HG03159 (cell line): ENCODE results near the gene PLA2G4B.

Experiments
- ATAC-seq: cut with Tn5 transposase; IDR thresholded peaks from one replicate; pipeline ENCODE4 v1.9.1; 2021; ENCODE audit warnings: mild to moderate bottlenecking, moderate library complexity; ENCODE audit not compliant: unreplicated experiment

Gene PLA2G4B

DNA sequence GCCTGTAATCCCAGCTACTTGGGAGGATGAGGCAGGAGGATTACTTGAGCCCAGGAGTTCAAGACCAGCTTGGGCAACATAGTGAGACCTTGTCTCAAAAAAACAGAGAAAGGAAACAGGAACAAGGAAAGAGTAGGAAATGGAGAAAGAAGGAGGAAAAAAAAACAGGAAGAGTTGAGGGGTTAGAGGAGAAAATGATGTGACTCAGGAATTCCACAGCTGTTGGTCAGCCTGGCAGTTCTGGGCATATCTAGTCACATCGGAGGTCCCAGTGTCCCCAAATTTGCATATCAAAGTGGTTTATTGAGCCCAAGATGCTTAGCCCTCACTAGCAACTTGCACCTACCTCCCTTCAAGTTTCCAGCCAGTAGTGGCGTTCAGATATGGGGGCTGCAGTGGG is 29.5 kb upstream of the PLA2G4B start:
- no peak for ATAC-seq

DNA sequence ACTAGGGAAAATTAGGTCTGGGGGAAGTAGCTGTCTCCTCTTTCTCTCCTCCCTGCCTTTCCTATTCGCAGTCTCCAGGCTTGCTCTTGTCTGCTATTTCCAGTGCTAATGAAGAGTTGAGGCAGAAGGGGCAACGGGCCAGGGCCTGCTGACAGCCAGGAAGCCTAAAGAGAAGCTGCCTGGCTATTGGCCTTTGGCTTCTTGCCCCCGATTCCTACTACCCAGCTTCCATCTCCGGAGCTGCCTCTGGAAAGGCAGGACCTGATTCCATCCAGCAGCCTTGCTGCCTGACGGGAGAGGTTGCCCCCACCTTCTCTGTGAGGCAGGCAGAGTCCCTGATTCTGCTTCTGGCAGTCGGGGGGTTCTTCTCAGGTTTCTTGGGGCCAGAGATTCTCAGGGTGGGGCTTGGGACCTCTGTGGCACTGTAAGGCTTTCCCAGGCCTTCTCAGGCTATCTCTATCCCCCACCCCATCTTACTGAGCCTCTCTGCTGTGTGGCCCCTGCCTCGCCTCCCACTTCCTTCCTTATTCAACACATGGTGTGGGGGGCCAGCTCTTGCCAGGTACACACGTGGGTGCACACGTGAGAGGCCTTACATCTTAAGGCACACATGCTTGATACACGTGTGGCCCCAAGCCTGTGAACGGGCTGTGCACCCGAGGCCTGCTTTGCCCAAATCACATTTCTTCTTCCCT is 29.0 kb upstream of the PLA2G4B start:
- ATAC-seq: no peak

DNA sequence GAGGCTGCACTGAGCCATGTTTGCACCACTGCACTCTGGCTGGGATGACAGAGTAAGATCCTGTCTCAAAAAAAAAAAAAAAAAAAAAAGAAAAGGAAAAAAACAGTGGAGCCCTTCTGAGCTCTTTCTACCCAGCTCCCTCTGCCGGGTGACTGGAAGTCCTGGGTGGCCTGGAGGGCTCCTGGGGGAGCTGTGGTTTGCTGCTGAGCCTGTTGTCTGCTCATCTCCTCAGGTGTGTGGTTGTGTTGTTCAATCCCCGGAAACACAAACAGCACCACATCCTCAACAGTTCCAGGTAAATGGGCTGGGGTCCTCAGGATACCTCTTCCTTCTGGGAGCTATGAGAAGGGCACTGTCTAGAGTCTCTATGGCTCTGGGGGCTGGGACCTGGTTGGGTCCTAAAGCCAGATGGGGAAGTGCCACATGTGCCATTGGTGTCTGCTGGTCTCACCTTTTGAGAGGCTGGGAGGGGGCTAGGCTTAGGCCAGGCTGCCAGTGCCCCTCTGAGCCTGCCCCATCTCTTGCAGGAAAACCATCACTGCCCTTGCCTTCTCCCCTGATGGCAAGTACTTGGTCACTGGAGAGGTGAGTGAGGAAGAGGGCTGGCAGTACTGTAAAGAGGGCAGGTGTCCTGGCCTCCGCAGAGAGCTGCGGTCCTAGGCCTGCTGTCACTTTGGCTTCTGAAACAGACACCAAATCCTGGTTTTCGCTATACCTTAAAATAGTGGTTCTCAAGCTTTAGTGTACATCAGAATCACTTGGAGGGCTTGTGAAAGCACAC is 27.8 kb upstream of the PLA2G4B start:
- ATAC-seq: no peak

DNA sequence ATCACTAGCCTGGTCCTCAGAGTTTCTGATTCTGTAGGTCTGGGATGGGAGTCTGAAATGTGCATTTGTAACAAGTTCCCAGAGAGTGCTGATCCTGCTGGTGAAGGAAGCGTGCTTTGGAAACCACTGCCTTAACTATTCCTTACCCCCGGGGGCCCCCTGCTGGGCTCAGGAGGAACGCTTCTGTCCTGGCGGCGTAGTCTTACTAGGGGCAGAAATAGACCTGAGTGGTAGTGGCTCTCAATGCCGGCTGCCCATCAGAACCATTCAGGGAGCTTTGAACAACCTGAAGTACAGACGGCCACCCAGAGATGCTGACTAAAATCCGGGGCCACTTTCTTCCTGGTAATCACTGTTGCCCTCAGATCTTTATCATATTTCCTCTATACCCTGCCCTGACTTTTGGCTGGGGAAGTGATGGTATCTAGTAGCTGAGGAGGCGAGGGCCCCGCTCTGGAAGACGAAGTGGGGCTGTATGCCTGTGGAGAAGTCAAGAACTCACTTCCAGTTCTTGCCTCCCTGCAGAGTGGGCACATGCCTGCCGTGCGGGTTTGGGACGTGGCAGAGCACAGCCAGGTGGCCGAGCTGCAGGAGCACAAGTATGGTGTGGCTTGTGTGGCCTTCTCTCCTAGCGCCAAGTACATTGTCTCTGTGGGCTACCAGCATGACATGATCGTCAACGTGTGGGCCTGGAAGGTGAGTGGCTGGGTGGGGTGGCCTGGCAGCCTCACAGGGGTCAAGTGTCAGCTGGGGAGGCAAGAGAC is 27.0 kb upstream of the PLA2G4B start:
- ATAC-seq: peak; percentile 60

DNA sequence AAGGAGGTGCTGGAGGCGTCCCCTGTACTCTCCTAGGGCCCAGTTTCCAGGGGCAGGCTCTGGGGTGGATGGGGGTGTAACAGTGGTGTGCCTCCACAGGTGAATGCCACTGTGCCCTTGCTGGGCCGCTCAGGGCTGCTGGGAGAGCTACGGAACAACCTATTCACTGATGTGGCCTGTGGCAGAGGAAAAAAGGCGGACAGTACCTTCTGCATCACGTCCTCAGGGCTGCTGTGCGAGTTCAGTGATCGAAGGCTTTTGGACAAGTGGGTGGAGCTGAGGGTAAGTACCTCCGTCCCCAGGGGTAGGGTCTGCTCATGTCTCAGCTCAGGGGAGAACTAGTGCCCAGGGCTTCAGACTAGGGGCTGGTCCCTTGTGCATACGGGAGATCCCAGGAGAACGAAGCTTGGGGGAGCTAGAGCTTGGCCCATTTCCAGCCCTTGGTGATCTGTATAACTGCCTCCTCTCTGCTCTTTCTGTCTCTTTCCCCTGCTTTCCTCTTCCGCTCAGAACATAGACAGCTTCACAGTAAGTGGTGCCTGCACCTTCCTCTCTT is 25.7 kb upstream of the PLA2G4B start:
- ATAC-seq: no peak

DNA sequence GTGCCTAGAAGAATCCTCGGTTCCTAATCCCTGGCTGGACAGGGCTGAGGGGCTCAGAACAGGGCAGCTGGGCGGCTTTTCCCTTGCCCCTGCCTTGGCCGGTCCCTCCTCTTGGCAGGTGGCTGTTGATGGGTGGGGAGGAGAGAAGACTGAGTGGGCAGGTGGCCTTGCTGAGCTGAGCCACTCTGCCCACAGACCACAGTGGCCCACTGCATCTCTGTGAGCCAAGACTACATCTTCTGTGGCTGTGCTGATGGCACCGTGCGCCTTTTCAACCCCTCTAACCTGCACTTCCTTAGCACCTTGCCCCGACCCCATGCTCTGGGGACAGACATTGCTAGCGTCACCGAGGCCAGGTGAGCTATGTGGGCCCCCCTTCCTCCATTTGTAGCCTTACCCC is 25.2 kb upstream of the PLA2G4B start:
- no peak for ATAC-seq

DNA sequence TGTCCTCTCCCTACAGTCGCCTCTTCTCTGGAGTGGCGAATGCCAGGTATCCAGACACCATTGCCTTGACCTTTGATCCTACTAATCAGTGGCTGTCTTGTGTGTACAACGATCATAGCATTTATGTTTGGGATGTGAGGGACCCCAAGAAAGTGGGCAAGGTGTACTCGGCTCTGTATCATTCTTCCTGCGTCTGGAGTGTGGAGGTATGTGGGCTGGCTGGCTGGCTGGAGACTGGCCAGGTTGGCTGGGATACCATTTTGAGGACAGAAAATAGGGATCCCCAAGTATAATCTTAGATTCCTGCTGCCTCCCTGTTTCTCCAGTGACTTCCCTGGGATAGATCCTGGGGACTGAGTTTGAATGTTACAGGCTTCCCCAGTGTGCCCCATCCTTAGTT is 24.1 kb upstream of the PLA2G4B start:
- ATAC-seq: no peak

DNA sequence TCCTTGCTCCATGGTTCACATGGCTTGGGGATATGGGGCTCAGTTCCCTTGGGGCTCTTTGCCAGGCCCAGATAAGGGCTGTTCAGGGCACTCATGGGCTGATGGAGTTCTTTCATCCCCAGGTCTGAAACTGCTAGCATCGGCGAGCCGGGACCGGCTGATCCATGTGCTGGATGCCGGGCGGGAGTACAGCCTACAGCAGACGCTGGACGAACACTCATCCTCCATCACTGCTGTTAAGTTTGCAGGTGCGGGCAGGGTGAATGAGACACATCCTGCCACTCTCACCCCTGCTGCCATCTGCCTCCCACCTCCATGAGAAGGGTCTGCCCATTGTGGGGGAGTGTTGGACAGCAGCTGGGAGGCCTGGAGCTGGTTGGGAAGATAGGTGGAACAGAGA is 21.9 kb upstream of the PLA2G4B start:
- ATAC-seq: no peak

DNA sequence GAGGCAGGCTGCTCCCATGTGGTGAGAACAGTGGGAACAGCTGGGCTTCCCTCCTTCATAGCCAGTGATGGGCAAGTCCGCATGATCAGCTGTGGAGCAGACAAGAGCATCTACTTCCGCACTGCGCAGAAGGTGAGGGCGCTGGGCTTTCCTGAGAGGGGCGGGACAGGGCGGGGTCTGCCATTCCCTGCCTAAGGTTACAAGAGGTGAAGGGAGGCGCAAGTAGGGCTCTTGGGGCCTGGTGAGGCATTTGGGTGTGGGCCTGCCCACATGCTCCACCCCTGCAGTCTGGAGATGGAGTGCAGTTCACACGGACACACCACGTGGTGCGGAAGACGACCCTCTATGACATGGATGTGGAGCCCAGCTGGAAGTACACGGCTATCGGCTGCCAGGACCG is 21.3 kb upstream of the PLA2G4B start:
- ATAC-seq: no peak

DNA sequence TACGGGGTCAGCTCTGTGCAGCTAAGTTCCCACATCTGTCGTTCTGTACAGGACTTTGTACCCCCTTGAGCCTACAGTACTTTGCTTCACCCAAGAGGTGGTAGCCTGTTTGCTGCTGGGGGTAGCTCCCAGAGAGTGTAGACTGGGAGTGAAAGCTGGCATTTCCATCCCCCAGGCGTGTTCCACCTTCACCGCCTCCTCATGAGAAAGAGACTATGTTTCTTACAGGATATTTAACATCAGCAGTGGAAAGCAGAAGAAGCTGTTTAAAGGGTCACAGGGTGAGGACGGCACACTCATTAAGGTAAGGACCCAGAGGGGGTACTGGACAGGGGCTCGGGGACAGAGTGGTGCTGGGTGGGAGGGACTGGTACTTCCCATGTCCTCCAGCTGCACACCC is 20.9 kb upstream of the PLA2G4B start:
- no peak for ATAC-seq

DNA sequence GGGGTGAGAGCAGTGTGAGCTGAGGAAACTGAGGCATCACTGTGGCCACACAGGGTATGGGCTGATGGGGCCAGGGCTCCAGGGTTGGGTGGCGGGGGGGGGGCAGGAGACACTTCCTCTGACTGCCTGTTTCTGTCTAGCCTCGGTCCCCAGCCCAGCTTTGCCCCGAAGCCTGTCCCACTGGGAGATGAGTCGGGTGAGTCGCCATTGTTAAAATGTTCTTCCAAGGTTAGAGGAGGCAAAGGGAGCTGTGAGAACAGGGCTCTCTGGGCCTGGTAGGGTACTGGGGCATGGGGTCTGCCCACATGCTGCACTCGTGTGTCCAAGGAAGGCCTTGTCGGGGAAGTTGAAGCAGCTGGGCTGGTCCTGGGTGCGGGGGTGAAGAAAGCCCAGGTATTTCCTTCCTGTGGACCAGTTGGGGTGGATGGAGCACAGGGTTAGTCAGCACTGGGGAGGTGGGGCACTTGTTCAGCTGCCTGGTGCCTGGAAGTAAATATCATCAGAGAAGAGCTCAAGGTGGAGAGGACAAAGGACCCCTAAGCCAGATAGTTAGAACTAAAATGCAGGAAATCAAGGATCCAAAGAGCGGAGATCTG is 19.1 kb upstream of the PLA2G4B start:
- no peak for ATAC-seq

DNA sequence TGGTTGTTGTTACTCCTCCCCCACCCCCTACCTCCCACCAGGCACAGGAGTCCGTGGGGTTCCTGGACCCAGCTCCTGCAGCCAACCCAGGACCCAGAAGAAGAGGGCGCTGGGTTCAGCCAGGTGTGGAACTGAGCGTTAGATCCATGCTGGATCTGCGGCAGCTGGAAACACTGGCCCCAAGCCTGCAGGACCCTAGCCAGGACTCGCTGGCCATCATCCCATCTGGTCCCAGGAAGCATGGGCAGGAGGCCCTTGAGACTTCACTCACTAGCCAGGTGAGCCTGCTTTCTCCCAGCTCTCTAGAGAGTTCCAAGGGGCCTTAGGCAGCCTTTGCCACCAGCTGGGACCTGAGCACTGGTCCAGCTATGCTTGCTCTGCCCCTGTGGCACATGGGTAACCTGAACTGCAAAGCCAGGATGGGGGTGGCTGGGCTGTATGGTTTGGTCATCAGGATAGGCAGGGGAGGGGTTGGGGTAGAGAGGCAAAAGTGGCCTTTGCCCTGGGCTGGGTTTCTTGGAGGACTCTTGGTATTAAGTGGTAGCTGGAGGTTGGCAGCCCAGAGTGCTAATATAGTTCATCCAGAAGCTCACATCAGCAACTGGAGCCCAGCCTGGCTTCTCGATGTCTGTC is 17.7 kb upstream of the PLA2G4B start:
- no peak for ATAC-seq

DNA sequence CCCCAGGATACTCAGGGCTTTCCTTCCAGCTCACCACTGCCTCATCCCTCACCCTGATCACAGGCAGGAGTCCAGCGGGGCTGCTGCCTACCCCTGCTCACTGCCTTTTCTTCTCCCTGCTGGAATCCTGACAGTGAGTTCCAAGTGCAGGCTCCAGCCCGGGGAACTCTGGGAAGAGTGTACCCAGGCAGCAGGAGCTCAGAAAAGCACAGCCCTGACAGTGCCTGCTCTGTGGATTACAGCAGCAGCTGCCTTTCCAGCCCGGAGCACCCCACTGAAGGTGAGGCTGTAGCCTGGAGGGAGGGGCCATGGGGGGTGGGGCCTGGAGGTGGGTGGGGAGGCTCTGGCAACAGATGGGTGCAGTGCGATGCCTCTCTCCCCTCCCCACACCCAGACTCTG is 16.8 kb upstream of the PLA2G4B start:
- no peak for ATAC-seq

DNA sequence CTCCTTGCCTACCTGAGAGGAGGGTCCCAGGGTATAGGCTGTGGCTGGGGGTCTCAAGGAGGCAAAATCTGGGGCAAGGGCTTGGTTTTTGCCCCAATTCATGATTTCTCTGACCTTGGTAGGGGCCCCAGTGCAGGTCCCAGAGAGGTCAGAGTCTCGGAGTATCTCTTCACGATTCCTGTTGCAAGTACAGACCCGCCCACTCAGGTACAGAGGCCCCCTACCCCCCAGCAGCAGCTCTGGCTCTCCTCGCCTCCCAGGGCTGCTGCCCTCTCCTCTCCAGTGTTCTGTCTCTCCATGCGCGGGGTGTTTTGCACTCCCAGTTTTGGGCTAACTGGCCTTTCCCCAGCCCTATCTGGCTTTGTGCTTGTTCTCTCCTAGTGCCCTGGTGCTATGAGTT is 16.2 kb upstream of the PLA2G4B start:
- no peak for ATAC-seq

DNA sequence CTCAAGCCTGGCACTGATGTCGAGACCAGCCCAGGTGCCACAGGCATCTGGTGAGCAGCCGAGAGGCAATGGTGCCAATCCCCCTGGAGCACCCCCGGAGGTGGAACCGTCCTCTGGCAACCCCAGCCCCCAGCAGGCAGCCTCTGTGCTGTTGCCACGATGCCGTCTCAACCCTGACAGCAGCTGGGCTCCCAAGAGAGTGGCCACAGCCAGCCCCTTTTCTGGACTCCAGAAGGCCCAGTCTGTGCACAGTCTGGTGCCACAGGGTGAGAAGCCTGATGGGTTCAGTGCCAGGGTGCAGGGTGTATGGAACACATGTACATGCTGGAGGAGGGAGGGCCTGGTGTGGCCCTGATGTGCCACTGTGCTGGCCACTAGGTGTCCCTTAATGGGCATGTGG is 15.7 kb upstream of the PLA2G4B start:
- ATAC-seq: no peak

DNA sequence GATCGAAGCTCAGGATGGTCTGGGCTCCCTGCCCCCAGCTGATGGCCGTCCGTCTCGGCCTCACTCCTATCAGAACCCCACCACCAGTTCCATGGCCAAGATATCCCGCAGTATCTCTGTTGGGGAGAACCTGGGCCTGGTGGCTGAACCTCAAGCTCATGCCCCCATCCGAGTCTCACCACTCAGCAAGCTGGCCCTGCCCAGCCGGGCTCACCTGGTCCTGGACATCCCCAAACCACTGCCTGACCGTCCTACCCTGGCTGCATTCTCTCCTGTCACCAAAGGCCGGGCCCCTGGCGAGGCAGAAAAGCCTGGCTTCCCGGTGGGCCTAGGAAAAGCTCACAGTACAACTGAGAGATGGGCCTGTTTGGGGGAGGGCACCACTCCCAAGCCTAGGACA is 15.1 kb upstream of the PLA2G4B start:
- ATAC-seq: no peak

DNA sequence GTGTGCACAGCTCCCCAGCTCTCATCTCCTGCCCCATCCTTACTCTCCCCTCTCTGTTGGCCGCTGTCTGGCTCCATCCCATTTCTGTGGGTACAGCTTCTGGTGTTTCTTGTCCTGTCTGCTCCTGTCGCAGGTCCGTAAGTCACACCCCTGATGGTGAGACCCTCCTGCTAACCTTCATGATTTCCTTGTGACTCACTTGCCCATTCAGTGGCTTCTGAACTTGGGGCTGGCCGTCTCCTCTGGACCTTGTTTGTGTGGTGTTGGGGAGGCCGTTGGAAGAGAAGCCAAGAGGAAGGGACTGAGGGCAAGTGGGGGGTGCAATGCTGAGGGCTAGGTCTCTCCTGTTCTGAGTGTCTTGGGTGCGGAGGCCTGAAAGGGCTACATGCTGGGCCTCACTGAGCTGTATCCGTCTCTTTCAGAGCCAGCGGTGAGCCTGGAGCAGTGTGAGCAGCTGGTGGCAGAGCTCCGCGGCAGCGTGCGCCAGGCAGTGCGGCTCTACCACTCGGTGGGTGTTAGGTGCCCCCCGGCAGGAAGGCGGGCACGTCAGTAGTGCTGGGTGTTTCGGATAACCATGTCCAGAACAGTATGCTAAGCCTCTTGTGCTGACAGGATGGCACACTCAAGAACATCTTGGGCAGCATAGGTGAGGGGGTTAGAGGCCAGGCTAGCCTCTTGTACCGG is 14.4 kb upstream of the PLA2G4B start:
- no peak for ATAC-seq

DNA sequence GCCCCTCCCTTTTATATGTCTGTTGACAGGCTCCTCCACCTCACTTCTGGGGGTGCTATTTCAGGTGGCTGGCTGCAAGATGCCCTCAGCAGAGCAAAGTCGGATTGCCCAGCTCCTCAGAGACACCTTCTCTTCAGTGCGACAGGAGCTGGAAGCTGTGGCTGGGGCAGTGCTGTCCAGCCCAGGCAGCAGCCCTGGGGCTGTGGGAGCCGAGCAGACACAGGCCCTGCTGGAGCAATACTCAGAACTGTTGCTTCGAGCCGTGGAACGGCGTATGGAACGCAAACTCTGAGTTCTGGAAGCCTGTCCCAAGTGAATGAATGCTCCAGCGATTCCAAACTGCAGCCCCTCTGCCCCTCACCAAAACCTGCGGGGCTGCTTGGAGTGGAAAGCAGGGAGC is 13.5 kb upstream of the PLA2G4B start:
- no peak for ATAC-seq

DNA sequence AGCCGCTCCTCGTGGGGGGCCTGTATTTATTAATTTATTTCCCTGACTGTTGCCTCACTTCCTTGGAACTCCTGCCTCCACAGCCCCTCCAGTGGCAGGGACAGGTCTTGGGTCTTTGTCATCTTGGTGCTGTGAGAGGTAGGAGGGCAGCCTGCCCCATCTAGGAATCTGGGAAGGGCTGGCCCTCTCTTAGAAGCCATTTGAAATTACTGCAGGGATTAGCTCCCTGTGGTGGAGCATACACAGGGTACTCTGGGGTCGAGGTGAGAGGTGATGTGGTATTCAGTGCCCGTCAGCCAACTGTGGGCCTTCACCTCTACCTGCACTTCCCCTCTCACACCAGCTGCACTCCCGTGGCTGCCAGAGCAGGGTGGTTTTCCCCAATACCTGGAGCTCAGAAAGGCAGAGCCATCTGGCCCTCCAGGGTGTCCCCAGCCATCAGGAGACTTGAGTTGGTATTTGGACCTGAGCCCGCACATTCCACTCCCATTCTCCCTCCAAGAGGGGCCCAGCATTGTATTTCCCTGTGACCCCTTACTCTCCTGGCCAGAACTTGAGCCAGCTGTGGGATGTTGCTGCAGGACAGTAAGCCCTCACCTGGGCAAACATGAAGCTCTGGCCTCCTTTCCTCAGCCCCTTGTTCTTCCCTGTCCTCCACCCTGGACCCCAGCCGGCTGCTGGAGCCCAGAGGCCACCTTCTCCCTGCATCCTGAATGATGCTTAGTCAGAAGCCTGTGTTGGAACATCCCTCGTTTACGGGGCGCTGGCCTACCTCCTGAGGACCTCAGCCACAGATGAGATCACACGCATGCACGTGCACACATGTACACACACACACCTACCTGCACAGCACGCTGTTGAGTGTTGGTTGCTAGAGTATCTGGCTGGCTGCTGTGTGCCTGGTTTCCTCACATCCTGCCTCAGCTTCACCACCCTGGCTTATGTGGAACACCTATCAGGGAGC is 12.8 kb upstream of the PLA2G4B start:
- no peak for ATAC-seq
